B cell (primary cell): ENCODE measurements around the gene GNPDA1.

ENCODE experiments used
- CTCF ChIP-seq: fragments of 200-600 bp; IDR thresholded peaks from one replicate; pipeline ENCODE4 v1.8.0; 2022; ENCODE audit warnings: antibody characterized with exemption, mild to moderate bottlenecking
- EZH2 ChIP-seq: IDR thresholded peaks from 2 replicates; pipeline ENCODE4 v1.6.1; 2012; ENCODE audit warnings: borderline replicate concordance, low read depth, mild to moderate bottlenecking, moderate library complexity, low read length; ENCODE audit not compliant: insufficient read depth, poor library complexity, severe bottlenecking

DNA sequence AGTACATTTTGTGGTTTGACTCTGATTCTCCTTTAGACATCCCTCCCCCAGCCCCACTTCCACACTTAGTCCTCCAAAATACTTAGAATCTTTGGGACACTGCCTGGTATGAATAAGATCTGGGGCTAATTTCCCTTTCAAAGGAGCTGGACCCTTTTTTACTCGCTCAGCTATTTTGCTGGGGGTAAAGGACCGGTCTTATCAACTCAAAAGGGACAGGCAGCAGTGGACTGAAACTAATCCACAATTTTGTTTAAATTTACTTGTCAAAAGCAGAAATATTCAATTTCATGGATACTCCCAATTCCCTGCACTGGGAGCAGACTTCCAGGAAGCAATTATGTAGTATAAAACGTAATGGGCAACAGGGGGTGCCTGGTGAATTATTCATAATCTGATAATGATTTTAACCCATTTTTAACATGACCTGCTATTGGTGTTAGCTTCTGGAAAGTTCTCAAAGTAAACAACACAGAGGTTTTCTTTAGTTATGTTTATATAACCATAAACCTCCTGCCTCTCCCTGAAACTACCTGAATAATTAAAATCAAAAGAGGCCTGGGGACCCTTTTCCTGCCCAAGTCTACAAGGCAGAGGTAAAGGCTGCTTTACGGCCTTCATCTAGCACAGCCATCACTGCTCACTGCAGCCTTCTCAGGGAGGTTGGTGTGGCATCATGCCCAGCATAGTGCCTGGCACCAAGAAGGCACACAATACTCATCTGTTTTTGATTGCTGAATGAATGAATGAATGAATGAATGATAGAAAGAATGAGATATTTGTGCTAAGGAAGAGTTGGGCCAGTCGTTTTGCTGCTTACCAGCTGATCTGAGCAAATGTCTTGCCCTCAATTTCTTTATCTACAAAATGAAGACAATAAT, 44.2 kb upstream of the GNPDA1 start:
- TF ChIP-seq CTCF (no peak), EZH2 (no peak)
